Activated CD4-positive, alpha-beta T cell treated with anti-CD3 and anti-CD28 coated beads, Interleukin-2, amount 10 ng/mL, durations not matched to agents 7 days and 5 days (primary cell): ENCODE measurements around the gene AANAT. TPM values are rescaled to one million over a fixed set of nuclear protein-coding genes. Genes with fewer than 3 reads are reported as not detected.

Experiments
- CTCF ChIA-PET: fragments of 350-600 bp; sonication (Branson Sonifier 250); formaldehyde crosslinking; loops from one replicate; lab custom pipeline; 2021; ENCODE audit warnings: antibody characterized with exemption; lab: Charles Lee
- POLR2A ChIA-PET: fragments of 350-600 bp; sonication (Branson Sonifier 250); formaldehyde crosslinking; loops from one replicate; lab custom pipeline; 2021; ENCODE audit warnings: antibody characterized with exemption; lab: Charles Lee
- DNase-seq: peaks from one replicate; pipeline ENCODE4 v3.0.0-alpha.2; 2020
- H3K27ac Mint-ChIP-seq: one replicate; pipeline ENCODE4 v1.8.0; 2021; ENCODE audit warnings: mild to moderate bottlenecking, moderate library complexity, mixed read lengths
- H3K27me3 Mint-ChIP-seq: one replicate; pipeline ENCODE4 v1.8.0; 2021; ENCODE audit warnings: mixed read lengths
- H3K36me3 Mint-ChIP-seq: one replicate; pipeline ENCODE4 v1.8.0; 2021; ENCODE audit warnings: low read depth, mixed read lengths
- H3K4me1 Mint-ChIP-seq: one replicate; pipeline ENCODE4 v1.8.0; 2021; ENCODE audit warnings: mixed read lengths
- H3K4me3 Mint-ChIP-seq: one replicate; pipeline ENCODE4 v1.8.0; 2021; ENCODE audit warnings: mild to moderate bottlenecking, moderate library complexity, mixed read lengths
- H3K9me3 Mint-ChIP-seq: one replicate; pipeline ENCODE4 v1.8.0; 2021; ENCODE audit warnings: mixed read lengths
- total RNA-seq, 2 experiments: library from RNA; stranded (reverse); gene quantifications; one replicate each; pipeline ENCODE4 v1.2.3, GENCODE V29; 2021

AANAT gene
- total RNA-seq, 2 experiments from 2014 or later, result not detected

DNA sequence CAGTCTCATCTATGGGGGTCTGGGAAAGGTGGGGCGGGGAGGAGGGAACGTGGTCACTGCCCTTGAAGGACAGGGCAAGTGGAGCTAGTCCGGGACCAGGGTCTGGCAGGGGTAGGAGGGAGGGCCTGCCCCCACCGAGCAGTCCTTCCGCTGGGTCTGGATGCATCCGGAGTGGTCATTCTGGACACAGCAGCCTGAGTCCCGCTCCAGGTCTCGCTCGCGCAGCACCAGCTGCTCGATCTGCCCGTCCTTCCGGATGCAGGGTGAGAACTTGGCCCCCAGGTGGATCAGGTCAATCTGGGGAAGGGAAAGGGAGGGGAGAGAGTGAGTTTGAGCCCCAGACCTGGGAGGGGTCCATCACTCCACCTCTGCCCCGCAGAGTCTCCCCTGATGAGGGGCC is 6.8 kb downstream of the AANAT start:
- Mint-ChIP-seq H3K27me3 (no peaks in the 10 kb centered on the region), H3K27ac (no peak overlapping the region)
- POLR2A ChIA-PET, result no interaction called here

DNA sequence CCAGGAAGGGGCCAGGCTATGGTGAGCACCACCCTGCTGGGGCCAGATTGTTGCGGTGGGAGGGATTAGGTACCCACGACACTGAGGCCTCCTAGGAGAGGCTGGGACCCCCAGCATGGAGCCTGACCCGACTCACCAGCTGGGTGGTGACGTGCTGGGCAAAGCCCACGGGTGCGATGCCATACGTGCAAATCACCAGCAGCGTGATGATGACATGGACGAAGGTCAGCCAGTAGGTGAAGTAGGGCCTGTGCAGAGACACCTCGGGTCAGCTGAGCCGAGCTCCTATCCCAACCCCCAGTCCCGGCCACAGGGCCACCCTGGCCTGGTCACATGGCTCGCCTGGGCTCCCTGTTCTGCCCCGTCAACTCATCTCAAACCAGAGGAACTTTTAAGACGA is 7.5 kb downstream of the AANAT start:
- Mint-ChIP-seq H3K4me1 (peaks cover 4% of the 10 kb centered on the region), H3K27ac (no peak overlapping the region), H3K4me3 (no peak overlapping the region), H3K36me3 (peaks cover 13% of the 10 kb centered on the region), H3K27me3 (no peaks in the 10 kb centered on the region), H3K9me3 (no peaks in the 10 kb centered on the region)
- POLR2A ChIA-PET, result no interaction called here
- no peak for DNase-seq
- CTCF ChIA-PET, result interaction anchor here (1.2 to 1.4 kb wide), 2 partner anchors 10 to 16 kb away, joined by 3 to 4 read pairs; no protein-coding TSS in a partner anchor

More for the DNA sequence above, 6.8 kb downstream of the AANAT start:
- Mint-ChIP-seq H3K4me3 (no peak overlapping the region), H3K9me3 (no peaks in the 10 kb centered on the region), H3K4me1 (peaks cover 4% of the 10 kb centered on the region), H3K36me3 (peaks cover 13% of the 10 kb centered on the region)
- CTCF ChIA-PET, result interaction anchor here (1.4 kb wide), 1 partner anchor 11 kb away, joined by 3 read pairs; no protein-coding TSS in a partner anchor
- no peak for DNase-seq

DNA sequence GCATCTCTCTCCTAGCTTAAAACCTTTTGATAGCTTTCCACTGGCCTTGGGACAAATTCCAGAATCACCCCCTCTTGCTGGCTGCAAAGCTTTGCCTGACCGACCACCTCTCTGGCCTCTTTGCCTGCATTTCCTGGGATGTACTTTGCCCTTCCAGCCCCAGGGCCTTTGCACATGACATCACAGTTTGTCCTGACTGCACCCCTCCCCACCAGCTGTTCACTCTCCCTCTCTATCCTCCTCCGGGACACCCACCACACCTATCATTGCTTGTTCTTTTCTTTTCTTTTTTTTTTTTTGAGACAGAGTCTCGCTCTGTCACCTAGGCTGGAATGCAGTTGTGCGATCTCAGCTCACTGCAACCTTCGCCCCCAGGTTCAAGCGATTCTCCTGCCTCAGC is 7.9 kb downstream of the AANAT start:
- CTCF ChIA-PET, result interaction anchor here (1.2 kb wide), 1 partner anchor 15 kb away, joined by 4 read pairs; no protein-coding TSS in a partner anchor
- H3K27ac Mint-ChIP-seq, result no peak overlapping the region
- POLR2A ChIA-PET, result no interaction called here
- H3K4me1 Mint-ChIP-seq, result peaks cover 4% of the 10 kb centered on the region
- no peaks in the 10 kb centered on the region for H3K9me3 Mint-ChIP-seq
- H3K36me3 Mint-ChIP-seq, result peaks cover 13% of the 10 kb centered on the region
- no peak overlapping the region for H3K4me3 Mint-ChIP-seq
- no peaks in the 10 kb centered on the region for H3K27me3 Mint-ChIP-seq
- no peak for DNase-seq

DNA sequence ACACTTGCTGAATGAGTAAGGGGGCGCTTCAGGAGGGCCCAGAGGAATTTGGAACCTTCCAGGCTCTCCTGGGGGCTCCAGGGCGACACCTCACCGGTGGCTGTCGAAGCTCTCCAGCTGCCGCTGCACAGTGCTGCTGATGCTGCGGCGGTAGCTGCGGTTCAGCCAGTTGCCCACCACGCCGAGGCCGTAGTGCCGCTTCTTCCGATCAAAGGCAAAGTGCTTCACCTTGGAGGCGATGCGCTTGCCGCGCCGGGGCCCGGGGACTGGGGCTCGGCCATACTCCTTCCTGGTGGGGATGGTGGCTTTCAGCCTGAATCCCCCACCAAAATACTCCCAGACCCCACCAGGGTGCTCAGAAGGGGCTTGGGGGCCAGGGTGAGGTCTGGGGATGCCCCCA is 9.3 kb downstream of the AANAT start:
- Mint-ChIP-seq H3K4me3 (no peak overlapping the region), H3K4me1 (peaks cover 13% of the 10 kb centered on the region), H3K36me3 (peaks cover 14% of the 10 kb centered on the region), H3K27ac (no peak overlapping the region), H3K27me3 (no peaks in the 10 kb centered on the region), H3K9me3 (no peaks in the 10 kb centered on the region)
- no peak for DNase-seq
- POLR2A ChIA-PET, result no interaction called here
- CTCF ChIA-PET, result interaction anchor here (0.6 to 1.9 kb wide), 5 partner anchors 9 to 1186 kb away, joined by 3 to 9 read pairs (median 4); partner anchors contain the start of gene AANAT

DNA sequence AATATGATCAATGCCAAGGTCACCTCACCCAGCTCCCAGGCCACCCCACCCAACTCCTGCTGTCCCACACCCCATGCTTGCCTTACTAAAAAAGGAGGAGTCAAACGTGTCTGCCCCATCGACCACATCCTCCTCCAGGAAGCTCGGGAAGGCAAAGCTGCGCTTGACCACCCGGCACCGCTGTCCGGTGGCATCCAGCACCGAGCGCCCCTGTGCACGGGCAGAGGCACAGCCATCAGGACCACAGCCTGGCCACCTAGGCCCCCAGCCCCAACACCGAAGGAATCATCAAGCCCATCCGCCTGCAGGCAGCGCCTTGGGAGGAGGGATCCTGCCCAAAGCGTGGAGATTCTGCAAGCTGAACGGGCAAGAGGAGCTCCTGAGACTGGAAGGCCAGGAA is 10.2 kb downstream of the AANAT start:
- DNase-seq, result no peak
- POLR2A ChIA-PET, result interaction anchor here (0.6 kb wide), 1 partner anchor 565 kb away, joined by 3 read pairs; no protein-coding TSS in a partner anchor
- Mint-ChIP-seq H3K36me3 (peaks cover 16% of the 10 kb centered on the region), H3K27me3 (no peaks in the 10 kb centered on the region), H3K4me3 (no peak overlapping the region), H3K27ac (no peak overlapping the region), H3K9me3 (no peaks in the 10 kb centered on the region), H3K4me1 (peaks cover 16% of the 10 kb centered on the region)
- CTCF ChIA-PET, result interaction anchor here (0.6 to 1.9 kb wide), 6 partner anchors 8 to 46 kb away, joined by 3 to 9 read pairs (median 4); partner anchors contain the start of gene AANAT

DNA sequence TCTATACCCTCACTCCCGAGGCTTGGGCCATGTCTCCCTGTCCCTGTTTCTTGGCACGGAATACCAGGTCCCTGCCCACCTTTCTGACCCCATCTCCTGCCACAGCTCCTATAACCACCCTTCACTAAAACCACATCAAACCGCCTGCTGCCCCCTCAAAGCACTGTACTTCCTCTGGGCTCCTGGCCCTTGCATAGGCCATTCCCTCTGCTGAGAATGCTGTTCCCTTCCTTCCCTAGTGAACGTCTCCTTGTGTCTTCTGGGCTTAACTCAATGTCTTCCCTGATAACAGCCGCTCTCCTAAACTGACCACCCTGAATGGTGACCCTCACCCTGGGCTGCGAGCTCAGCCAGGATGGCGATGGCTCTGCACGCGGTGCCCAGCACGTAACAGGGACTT is 10.7 kb downstream of the AANAT start:
- no peak overlapping the region for H3K27ac Mint-ChIP-seq
- no peak overlapping the region for H3K4me3 Mint-ChIP-seq
- CTCF ChIA-PET, result interaction anchor here (0.6 to 1.9 kb wide), 4 partner anchors 9 to 45 kb away, joined by 3 to 9 read pairs (median 4); partner anchors contain the start of gene AANAT

DNA sequence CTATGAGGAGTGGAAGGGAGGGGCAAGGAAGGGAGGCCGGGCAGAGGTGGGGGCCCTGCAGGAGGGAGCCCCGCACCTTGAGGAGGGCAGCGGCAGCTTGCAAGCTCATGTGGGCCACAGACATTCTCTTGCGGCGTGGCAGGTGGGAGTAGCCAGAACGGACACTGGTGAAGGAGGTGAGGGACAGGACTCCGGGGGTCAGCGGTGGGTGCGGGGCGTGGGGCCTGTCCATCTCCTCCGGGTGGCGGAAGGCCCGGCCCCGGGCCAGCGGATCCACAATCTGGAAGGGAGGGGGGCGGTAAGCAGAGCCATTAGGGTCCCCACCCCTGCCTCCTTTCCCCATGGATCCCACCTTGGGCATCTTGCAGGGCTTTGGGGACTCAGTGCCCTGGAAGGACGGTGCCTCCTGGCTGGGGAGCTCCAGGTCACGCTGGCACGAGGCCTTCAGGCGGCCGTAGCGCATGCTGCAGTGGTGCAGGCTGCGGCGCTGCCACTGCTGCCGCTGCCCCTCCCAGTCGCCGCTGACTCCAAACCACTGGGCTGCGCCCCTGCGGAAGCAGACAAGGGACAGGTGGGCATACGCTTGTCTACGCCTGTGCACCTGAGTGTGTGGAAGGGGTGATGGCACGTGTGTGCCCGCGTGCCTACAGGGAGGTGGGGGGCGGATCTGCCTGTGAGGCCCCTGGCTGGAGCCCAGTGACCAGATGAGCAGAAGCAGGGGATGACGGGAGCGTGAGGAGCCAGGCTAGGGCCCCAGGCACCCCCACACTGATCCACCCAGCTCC is 11.5 kb downstream of the AANAT start:
- CTCF ChIA-PET, result interaction anchor here (0.6 to 1.0 kb wide), 2 partner anchors 9 to 44 kb away, joined by 3 read pairs; no protein-coding TSS in a partner anchor
- H3K4me1 Mint-ChIP-seq, result peaks cover 16% of the 10 kb centered on the region
- H3K9me3 Mint-ChIP-seq, result no peaks in the 10 kb centered on the region
- no peak for DNase-seq
- H3K36me3 Mint-ChIP-seq, result peaks cover 16% of the 10 kb centered on the region
- POLR2A ChIA-PET, result no interaction called here
- no peak overlapping the region for H3K27ac Mint-ChIP-seq
- H3K27me3 Mint-ChIP-seq, result no peaks in the 10 kb centered on the region
- H3K4me3 Mint-ChIP-seq, result no peak overlapping the region

More for the DNA sequence above, 10.7 kb downstream of the AANAT start:
- H3K9me3 Mint-ChIP-seq, result no peaks in the 10 kb centered on the region
- H3K4me1 Mint-ChIP-seq, result peaks cover 16% of the 10 kb centered on the region
- H3K36me3 Mint-ChIP-seq, result peaks cover 16% of the 10 kb centered on the region
- DNase-seq, result no peak
- POLR2A ChIA-PET, result interaction anchor here (0.6 kb wide), 1 partner anchor 566 kb away, joined by 3 read pairs; no protein-coding TSS in a partner anchor
- no peaks in the 10 kb centered on the region for H3K27me3 Mint-ChIP-seq

DNA sequence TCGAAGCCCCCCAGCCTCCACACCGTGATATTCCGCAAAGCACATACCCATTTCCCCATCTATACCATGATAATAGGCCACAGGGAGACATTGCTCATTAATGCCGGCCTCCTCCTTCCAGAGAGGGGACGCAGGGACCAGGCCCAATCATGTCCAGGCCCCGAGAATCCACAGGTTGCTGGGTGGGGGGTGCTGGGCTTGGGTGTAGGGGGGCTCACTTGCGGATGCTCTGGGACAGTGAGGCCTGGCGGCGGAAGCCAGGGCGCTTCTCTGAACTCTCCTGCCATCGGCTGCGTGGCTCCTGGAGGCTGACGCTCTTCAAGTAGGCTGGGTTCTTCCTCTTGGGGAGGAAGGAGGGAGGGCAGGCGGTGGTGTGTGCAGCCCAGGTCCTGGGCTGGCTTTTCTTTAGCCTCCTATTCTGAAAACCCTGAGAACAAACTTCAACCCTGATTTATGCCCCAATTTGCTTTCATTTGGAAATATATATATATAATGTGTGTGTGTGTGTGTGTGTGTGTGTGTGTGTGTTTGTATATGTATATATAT is 12.2 kb downstream of the AANAT start:
- Mint-ChIP-seq H3K4me1 (peaks cover 19% of the 10 kb centered on the region), H3K9me3 (no peaks in the 10 kb centered on the region), H3K27me3 (no peaks in the 10 kb centered on the region), H3K4me3 (no peak overlapping the region), H3K36me3 (peaks cover 19% of the 10 kb centered on the region), H3K27ac (no peak overlapping the region)
- POLR2A ChIA-PET, result no interaction called here
- DNase-seq, result no peak
- CTCF ChIA-PET, result interaction anchor here (0.6 to 1.1 kb wide), 5 partner anchors 8 to 182 kb away, joined by 3 read pairs; partner anchors contain the start of gene UBE2O

DNA sequence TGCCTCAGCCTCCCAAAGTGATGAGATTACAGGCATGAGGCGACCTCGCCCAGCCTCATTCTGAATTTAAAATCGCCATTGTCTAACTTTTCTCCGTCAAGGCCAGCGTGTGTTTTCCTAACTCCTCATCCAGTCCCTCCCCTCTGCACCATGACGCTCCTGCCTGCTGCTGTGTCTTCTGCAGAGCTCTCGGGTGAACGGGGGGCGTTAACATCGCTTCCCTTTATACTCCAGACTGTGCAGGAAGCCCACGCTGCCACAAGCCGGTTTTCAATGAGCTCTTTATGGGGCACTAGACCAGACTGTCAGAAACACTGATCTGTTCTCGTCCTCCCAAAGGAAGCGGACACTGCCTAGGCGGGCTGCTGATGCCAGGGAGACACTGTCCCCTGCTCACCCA is 13.2 kb downstream of the AANAT start:
- Mint-ChIP-seq H3K4me1 (peaks cover 20% of the 10 kb centered on the region), H3K27ac (peak overlapping the region; percentile 69), H3K27me3 (no peaks in the 10 kb centered on the region), H3K4me3 (no peak overlapping the region), H3K36me3 (peaks cover 16% of the 10 kb centered on the region), H3K9me3 (no peaks in the 10 kb centered on the region)
- CTCF ChIA-PET, result interaction anchor here (0.6 to 1.1 kb wide), 4 partner anchors 14 to 1764 kb away, joined by 3 read pairs; partner anchors contain the start of gene UBE2O
- no peak for DNase-seq
- POLR2A ChIA-PET, result no interaction called here

DNA sequence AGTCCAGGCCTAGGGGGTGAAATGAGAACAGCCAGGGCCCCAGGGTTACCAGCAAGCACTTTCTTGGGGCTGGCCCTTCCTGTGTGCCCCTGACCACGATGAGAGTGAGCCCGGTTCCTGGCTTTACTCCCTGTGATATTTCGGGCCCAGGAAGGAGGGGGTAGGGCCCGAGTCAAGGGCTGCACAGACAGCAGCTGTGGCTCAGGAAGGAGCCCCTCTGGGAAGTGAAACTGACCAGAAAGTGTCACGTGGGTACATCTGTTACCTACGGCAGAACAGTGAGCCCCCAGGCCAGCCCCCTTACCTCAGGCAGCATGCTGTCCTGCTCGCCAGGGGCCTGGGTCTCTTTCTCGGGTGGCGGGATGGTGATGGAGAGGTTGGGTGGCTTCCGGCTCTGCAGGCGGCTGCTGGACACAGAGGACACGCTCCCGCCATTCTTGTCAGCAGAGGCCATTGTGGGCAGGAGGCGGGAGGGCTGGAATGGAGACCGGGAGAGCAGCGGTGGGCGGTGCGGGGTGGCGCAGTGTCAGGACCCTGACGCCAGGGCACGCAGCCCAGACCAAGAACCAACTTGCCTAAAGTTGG is 13.8 kb downstream of the AANAT start:
- POLR2A ChIA-PET, result no interaction called here
- Mint-ChIP-seq H3K27me3 (no peaks in the 10 kb centered on the region), H3K4me1 (peaks cover 23% of the 10 kb centered on the region), H3K27ac (peak overlapping the region; percentile 69), H3K9me3 (no peaks in the 10 kb centered on the region), H3K4me3 (no peak overlapping the region), H3K36me3 (peaks cover 16% of the 10 kb centered on the region)
- DNase-seq, result no peak
- CTCF ChIA-PET, result interaction anchor here (0.6 to 1.0 kb wide), 2 partner anchors 9 to 23 kb away, joined by 3 to 4 read pairs; no protein-coding TSS in a partner anchor

DNA sequence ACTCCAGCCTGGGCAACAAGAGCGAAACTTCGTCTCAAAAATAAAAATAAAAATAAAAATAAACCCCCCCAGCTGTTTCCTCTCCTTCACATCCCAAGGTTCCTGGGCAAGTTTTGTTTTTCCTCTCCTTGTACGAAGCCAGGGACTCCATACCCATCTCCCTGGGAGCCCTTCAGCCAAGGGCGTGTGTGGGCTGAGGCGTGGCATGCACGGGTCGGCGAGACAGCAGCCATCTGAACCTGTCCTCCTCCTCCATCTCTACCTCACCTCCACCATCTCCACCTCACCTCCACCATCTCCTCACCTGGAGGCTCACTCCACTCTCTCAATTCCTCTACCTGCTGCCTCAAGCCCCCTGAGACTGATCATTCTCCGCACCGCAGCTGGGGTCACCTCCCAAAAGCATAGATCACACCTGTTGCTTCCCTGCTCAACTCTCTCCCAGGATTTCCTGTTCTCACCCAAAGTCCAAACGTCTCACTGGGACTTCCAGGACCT is 16.9 kb downstream of the AANAT start:
- Mint-ChIP-seq H3K4me1 (peaks cover 25% of the 10 kb centered on the region), H3K9me3 (no peaks in the 10 kb centered on the region), H3K4me3 (no peak overlapping the region), H3K36me3 (peaks cover 14% of the 10 kb centered on the region), H3K27ac (no peak overlapping the region), H3K27me3 (no peaks in the 10 kb centered on the region)
- ChIA-PET POLR2A (no interaction called here), CTCF (interaction anchor here (1.0 to 1.2 kb wide), 2 partner anchors 10 to 16 kb away, joined by 3 read pairs; no protein-coding TSS in a partner anchor)
- no peak for DNase-seq

DNA sequence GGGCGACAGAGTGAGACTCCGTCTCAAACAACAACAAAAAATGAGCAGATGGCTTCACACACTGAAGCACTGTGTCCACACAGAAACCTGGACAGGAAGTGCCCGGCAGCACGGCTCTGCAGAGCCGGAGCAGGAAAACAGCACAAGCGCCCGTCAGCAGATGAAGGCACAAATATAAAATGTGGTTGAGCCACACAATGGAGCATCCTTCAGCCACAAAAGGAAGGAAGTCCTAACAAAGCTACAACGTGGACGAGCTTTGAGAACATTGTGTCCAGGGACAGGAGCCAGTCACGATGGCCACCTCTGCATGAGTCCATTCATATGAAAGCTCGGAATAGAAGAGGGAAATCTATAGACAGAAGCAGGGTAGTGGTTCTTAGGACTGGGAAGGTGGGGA is 18.2 kb downstream of the AANAT start:
- ChIA-PET CTCF (interaction anchor here (0.7 to 2.1 kb wide), 4 partner anchors 8 to 32 kb away, joined by 3 to 7 read pairs (median 4); partner anchors contain the start of gene AANAT), POLR2A (no interaction called here)
- H3K36me3 Mint-ChIP-seq, result peaks cover 12% of the 10 kb centered on the region
- H3K27me3 Mint-ChIP-seq, result no peaks in the 10 kb centered on the region
- DNase-seq, result no peak
- H3K9me3 Mint-ChIP-seq, result no peaks in the 10 kb centered on the region
- no peak overlapping the region for H3K4me3 Mint-ChIP-seq
- peaks cover 29% of the 10 kb centered on the region for H3K4me1 Mint-ChIP-seq
- H3K27ac Mint-ChIP-seq, result no peak overlapping the region
